ENCODE data around the gene PCNX1. TPM values are rescaled to one million over a fixed set of nuclear protein-coding genes. Genes with fewer than 3 reads are reported as not detected.

PCNX1 gene
- total RNA-seq, 8 experiments from 2014 or later = 17.2 to 79.9 (median 32.7) TPM

DNA sequence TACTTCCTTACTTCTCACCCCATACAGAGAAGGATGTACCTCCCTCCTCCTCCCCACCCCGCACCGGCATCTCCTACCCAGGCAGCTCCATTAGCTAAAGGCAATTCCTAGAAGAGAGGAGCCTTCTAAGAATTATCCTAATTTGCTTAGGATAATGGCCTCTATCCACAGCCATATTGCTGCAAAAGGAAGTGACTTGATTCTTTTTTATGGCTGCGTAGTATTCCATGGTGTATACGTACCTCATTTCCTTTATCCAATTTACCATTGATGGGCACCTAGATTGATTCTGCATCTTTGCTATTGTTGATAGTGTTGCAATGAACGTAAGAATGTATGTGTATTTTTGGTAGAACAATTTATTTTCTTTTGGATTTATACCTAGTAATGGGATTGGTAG lies 189.7 kb downstream of the PCNX1 start:
- H3K27ac ChIP-seq = no peak overlapping the region
- 89 to 100% (median 100%) methylated on average over 1 to 5 of the region's 5 CpGs; no CpG with 5 or more reads in 1 of the 10 experiments for WGBS, 10 experiments
- no peak overlapping the region for H3K4me3 ChIP-seq
- no peak for ATAC-seq (replicated peaks in 6 of 8)
- no peaks in the 10 kb centered on the region for H3K4me1 ChIP-seq (replicated peaks in 1 of 2)
- in situ Hi-C loops (cut with MboI; ENCODE audit: low pct_unique_long_range_greater_than_20kb in 2 of 9, low sequenced_read_pairs in 9 of 9, unreplicated experiment in 9 of 9) = no loop called here

DNA sequence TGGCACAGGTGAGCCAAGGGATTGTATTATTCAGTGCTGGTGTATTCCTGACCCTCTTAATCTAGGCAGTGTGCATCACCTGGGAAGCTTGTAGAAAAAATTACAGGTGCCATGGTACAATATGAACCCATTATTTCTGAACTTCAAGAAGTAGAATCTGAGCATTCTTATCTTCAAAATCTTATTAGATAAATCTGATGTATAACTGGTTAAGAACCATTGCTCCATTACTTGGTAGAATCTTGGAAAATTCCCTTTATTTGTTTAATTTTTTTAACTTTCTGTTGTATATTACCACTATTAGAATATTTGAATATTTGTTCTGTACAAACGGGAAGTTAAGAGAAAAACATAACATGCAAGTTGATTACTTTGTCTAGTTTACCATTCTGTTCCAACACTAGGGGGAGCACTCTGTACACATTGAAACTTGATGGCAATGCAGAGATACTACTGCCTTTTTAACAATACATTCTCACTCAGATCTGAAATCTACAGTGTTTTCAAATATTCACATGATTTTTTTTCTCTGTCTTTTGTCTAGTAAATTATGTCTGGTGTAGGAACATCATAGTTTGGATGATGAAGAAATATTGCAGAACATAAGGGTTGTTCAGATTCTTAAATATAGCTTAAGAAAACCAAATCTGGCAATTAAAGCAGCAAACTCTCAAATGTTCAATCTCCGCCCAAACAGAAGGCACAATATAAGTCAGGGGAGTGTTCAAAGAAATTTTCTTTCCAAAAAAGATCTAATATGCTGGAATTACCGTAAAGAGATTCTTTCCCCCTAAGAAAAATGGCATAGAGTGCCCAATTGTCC lies 196.6 kb downstream of the PCNX1 start:
- Histone ChIP-seq H3K4me1 (replicated peaks in 1 of 2) (no peaks in the 10 kb centered on the region), H3K4me3 (no peak overlapping the region), H3K27ac (no peak overlapping the region)
- in situ Hi-C loops (cut with MboI; ENCODE audit: low pct_unique_long_range_greater_than_20kb in 2 of 9, low sequenced_read_pairs in 9 of 9, unreplicated experiment in 9 of 9) = no loop called here
- ATAC-seq (replicated peaks in 6 of 8) = peak in 3 of 8 experiments; percentile 65 to 79 (median 72)
- 29 to 100% (median 67%) methylated on average over 1 to 3 of the region's 3 CpGs for WGBS, 10 experiments

DNA sequence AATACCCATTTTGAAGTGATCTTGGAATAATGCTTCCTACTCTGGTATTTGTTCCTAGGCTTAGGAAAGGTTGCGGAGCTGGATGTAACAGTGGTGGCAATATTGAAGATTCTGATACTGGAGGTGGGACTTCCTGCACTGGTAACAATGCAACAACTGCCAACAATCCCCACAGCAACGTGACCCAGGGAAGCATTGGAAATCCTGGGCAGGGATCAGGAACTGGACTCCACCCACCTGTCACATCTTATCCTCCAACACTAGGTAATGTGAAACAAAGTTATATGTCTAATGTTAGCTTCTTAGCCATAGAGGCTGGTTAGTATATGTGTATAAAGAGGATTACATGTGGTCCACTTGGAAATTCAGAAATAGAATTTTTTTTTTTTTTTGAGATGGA lies 197.9 kb downstream of the PCNX1 start:
- Histone ChIP-seq H3K4me3 (no peak overlapping the region), H3K4me1 (replicated peaks in 1 of 2) (no peaks in the 10 kb centered on the region), H3K27ac (no peak overlapping the region)
- WGBS, 10 experiments = 71 to 100% (median 92%) methylated on average over 1 to 2 of the region's 2 CpGs; no CpG with 5 or more reads in 4 of the 10 experiments
- ATAC-seq (replicated peaks in 6 of 8) = no peak
- in situ Hi-C loops (cut with MboI; ENCODE audit: low pct_unique_long_range_greater_than_20kb in 2 of 9, low sequenced_read_pairs in 9 of 9, unreplicated experiment in 9 of 9) = no loop called here

DNA sequence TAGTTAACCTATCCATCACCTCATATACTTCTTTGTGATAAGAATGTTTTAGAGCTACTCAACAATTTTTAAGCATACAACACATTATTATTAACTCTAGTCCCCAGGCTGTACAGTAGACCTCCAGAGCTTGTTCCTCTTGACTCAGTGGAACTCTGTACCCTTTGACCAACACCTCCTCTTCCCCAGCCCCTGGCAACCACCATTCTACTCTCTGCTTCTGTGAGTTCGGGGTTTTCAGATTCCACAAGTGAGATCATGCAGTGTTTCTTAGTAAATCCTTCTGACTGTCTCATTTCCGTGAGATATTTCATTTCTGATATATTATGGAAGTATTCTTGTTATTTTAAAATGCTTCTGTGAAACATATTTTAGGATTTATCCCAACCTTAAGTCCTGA lies 200.7 kb downstream of the PCNX1 start:
- ATAC-seq (replicated peaks in 6 of 8) = no peak
- WGBS, 10 experiments = 50 to 100% (median 94%) methylated on average over 1 to 2 of the region's 2 CpGs
- in situ Hi-C loops (cut with MboI; ENCODE audit: low pct_unique_long_range_greater_than_20kb in 2 of 9, low sequenced_read_pairs in 9 of 9, unreplicated experiment in 9 of 9) = no loop called here
- H3K27ac ChIP-seq = no peak overlapping the region
- H3K4me1 ChIP-seq (replicated peaks in 1 of 2) = no peaks in the 10 kb centered on the region
- no peak overlapping the region for H3K4me3 ChIP-seq

DNA sequence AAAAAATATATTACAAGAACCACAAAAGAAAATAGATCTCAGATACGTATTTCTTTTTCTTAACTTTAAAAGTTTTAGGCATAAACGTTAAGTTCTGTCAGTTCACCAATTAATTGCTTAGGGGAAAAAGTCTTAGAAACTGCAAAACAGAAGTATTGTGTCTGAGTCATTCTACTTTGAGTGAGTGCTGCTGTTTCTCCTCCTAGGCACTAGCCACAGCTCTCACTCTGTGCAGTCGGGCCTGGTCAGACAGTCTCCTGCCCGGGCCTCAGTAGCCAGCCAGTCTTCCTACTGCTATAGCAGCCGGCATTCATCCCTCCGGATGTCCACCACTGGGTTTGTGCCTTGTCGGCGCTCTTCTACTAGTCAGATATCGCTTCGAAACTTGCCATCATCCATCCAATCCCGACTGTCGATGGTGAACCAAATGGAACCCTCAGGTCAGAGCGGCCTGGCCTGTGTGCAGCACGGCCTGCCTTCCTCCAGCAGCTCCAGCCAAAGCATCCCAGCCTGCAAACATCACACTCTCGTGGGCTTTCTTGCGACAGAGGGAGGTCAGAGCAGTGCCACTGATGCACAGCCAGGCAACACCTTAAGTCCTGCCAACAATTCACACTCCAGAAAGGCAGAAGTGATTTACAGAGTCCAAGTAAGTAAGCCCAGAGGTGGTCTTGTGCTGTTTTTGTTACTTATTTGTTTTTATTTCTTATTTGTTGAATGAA lies 201.3 kb downstream of the PCNX1 start:
- H3K4me1 ChIP-seq (replicated peaks in 1 of 2) = no peaks in the 10 kb centered on the region
- H3K4me3 ChIP-seq = no peak overlapping the region
- in situ Hi-C loops (cut with MboI; ENCODE audit: low pct_unique_long_range_greater_than_20kb in 2 of 9, low sequenced_read_pairs in 9 of 9, unreplicated experiment in 9 of 9) = no loop called here
- peak in 1 of 8 experiments; percentile 30 for ATAC-seq (replicated peaks in 6 of 8)
- WGBS, 10 experiments = 50 to 100% (median 83%) methylated on average over 1 to 15 of the region's 16 CpGs
- H3K27ac ChIP-seq = no peak overlapping the region

DNA sequence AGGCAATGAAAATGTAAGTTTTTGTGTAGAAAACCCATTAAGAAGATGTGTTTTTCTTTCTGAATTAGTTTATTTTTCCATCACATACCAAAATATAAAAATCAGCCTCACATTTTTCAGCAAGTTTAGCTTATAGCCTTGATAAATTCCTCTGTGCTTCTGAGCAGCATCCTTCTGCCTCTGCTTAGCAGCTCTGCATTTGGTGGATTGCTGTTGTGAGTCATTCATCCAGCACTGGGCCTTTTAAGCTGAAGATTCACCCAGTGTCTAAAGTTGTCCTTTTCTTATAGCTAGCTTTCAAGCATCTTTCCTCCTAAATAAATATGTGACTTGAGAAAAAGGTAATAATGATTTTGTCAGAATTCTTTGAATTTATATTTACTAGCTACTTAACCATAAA lies 206.1 kb downstream of the PCNX1 start:
- no peak overlapping the region for H3K27ac ChIP-seq
- ATAC-seq (replicated peaks in 6 of 8) = peak in 3 of 8 experiments; percentile 54 to 84 (median 60)
- H3K4me1 ChIP-seq (replicated peaks in 1 of 2) = peaks cover 0 to 3% of the 10 kb centered on the region in 2 donors
- in situ Hi-C loops (cut with MboI; ENCODE audit: low pct_unique_long_range_greater_than_20kb in 2 of 9, low sequenced_read_pairs in 9 of 9, unreplicated experiment in 9 of 9) = no loop called here
- H3K4me3 ChIP-seq = no peak overlapping the region

DNA sequence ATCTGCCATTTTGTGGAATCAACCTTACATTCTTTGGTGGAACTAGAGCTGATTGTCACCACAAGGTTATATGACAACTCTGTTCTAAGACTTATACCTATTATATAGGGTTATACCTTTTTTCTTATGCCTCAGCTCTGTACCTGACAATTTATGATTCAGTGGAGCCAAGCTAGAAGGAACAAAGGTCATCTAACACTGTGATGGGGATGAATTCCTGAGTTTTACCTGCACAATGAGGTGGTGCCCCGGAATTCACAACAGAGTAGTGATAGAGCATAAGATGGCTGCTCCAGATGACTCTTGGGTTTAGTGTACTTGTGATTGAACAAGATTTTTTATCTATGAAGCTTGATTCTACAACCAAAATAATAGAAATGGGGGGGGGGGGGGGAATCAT lies 207.3 kb downstream of the PCNX1 start:
- 83 to 100% (median 100%) methylated on average over 1 of the region's 1 CpG; no CpG with 5 or more reads in 6 of the 10 experiments for WGBS, 10 experiments
- H3K4me1 ChIP-seq (replicated peaks in 1 of 2) = peaks cover 0 to 3% of the 10 kb centered on the region in 2 donors
- H3K27ac ChIP-seq = no peak overlapping the region
- no peak overlapping the region for H3K4me3 ChIP-seq
- in situ Hi-C loops (cut with MboI; ENCODE audit: low pct_unique_long_range_greater_than_20kb in 2 of 9, low sequenced_read_pairs in 9 of 9, unreplicated experiment in 9 of 9) = no loop called here
- ATAC-seq (replicated peaks in 6 of 8) = no peak

DNA sequence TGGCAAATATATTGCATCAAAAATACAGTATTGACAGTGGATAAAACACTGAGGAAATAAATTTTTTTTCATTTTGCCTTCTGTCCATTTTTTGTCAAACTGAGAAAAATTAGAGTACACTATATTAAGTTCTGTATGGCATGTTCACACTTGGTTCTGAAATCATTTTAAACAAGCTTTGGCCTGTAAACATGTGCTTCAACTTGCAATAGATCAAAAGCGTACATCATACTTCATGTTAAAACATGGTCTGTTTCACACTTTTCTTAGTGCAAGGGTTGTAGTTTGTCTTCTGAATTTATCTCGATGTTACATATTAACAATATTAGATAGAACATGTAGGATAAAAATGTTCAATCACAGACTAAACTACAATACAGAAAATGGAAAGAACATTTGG lies 208.0 kb downstream of the PCNX1 start:
- H3K4me3 ChIP-seq = no peak overlapping the region
- H3K27ac ChIP-seq = no peak overlapping the region
- ATAC-seq (replicated peaks in 6 of 8) = no peak
- in situ Hi-C loops (cut with MboI; ENCODE audit: low pct_unique_long_range_greater_than_20kb in 2 of 9, low sequenced_read_pairs in 9 of 9, unreplicated experiment in 9 of 9) = no loop called here
- peaks cover 0 to 3% of the 10 kb centered on the region in 2 donors for H3K4me1 ChIP-seq (replicated peaks in 1 of 2)
- 67 to 100% (median 85%) methylated on average over 1 to 2 of the region's 2 CpGs; no CpG with 5 or more reads in 1 of the 10 experiments for WGBS, 10 experiments

DNA sequence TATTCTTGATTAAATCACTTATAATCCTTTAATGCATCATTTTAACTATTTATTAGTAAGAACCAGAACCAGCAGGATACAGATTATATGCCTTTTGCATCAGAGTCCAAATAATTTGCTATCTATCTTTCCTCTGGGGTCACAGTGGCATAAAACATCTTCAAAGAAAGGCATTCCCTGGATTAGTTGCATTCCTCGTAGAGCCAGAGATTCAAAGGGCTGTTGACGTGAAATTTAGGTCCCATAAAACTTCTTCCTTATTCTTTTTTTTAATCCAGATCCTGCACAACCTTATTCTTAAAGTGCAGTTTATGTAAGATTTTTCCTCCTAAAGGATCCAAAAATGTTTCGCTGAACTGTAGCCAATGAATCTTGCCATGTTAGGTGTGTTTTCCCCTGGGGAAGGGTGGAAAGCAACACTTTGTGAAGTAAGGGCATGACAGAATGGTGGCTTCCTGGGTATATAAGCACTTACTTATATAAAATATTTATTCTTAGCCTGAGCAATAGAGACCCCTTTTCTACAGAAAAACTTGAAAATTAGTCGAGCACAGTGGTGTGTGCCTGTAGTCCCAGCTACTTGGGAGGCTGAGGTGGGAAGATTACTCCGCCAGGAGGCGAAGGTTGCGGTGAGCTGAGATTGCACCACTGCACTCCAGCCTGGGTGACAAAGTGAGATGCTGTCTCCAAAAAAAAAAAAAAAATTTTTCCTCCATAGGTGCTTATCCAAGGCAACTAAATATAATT lies 208.7 kb downstream of the PCNX1 start:
- in situ Hi-C loops (cut with MboI; ENCODE audit: low pct_unique_long_range_greater_than_20kb in 2 of 9, low sequenced_read_pairs in 9 of 9, unreplicated experiment in 9 of 9) = no loop called here
- H3K4me3 ChIP-seq = no peak overlapping the region
- H3K27ac ChIP-seq = no peak overlapping the region
- 79 to 100% (median 89%) methylated on average over 2 to 7 of the region's 7 CpGs; no CpG with 5 or more reads in 1 of the 10 experiments for WGBS, 10 experiments
- peaks cover 0 to 3% of the 10 kb centered on the region in 2 donors for H3K4me1 ChIP-seq (replicated peaks in 1 of 2)
- ATAC-seq (replicated peaks in 6 of 8) = no peak

DNA sequence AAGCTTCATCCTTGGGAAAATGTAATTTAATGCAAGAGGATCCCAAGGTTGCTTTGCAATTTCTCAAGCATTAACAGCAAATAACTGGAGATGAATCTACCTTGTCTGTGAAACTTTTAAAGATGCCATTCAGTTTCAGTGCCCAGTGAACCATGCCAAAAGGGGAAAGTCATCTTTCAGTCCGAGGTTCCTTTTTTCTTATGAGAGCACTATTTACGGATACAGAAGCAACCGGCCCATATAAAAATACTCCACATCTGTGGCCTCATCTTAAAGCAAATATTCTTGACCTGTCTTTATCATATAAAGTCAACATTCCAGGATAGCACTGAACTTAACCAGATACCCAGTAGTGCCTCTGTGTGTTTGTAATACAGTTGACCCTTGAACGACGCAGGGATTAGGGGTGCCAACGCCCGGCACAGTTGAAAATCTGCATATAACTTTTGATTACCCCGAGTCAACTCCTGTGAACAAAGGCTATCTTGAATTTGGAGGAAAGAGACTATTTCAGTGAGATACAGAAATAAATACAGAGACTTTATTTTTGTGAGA lies 209.4 kb downstream of the PCNX1 start:
- H3K4me1 ChIP-seq (replicated peaks in 1 of 2) = peaks cover 0 to 3% of the 10 kb centered on the region in 2 donors
- in situ Hi-C loops (cut with MboI; ENCODE audit: low pct_unique_long_range_greater_than_20kb in 2 of 9, low sequenced_read_pairs in 9 of 9, unreplicated experiment in 9 of 9) = no loop called here
- 60 to 100% (median 93%) methylated on average over 1 to 8 of the region's 8 CpGs; no CpG with 5 or more reads in 2 of the 10 experiments for WGBS, 10 experiments
- ATAC-seq (replicated peaks in 6 of 8) = no peak
- no peak overlapping the region for H3K4me3 ChIP-seq
- no peak overlapping the region for H3K27ac ChIP-seq

DNA sequence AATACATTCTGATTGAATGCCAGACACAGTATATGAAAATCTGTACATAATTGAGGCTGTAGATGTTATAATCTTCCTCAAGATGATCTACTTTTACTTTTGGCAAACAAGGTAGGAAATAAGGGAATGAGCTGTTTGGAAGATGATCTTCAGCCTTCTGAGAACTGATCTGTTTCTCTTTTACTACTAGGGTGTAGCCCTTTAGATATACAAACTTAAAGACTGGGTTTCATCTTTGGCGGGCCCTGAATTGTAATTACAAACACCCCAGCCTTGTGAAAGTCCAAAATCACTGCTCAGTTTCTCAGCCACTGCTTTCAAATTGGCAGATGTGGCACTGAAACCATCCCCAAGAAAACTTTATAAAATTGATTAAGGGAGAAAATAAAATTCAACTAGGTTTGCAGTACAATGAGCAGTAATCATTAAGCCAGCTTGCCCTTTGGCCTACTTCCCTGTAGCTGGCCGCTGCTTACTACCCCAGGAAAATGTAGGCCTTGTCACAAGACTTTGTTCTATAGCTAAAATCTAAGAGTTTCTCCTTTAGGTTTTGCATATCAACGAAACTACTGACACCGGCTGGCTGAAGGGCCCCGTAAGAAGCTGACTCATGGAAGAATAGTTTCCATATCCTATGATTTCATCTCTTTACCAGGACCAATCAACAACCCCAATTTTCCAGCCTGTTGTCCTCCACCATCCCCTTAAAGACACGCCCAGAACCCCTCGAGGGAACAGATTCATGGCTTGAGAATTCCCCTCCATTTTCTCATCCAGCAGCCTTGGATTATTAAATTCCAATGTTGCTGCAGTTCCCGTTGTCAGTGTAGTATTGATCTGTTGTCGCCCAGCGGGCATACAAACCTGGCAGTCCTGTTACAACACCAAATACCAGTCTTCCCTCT lies 210.8 kb downstream of the PCNX1 start:
- 26 to 90% (median 56%) methylated on average over 2 to 8 of the region's 10 CpGs; no CpG with 5 or more reads in 1 of the 10 experiments for WGBS, 10 experiments
- ATAC-seq (replicated peaks in 6 of 8) = peak; percentile 53 to 92 (median 76)
- H3K27ac ChIP-seq = no peak overlapping the region
- in situ Hi-C loops (cut with MboI; ENCODE audit: low pct_unique_long_range_greater_than_20kb in 2 of 9, low sequenced_read_pairs in 9 of 9, unreplicated experiment in 9 of 9) = no loop called here
- H3K4me3 ChIP-seq = no peak overlapping the region
- peaks cover 0 to 3% of the 10 kb centered on the region in 2 donors for H3K4me1 ChIP-seq (replicated peaks in 1 of 2)

DNA sequence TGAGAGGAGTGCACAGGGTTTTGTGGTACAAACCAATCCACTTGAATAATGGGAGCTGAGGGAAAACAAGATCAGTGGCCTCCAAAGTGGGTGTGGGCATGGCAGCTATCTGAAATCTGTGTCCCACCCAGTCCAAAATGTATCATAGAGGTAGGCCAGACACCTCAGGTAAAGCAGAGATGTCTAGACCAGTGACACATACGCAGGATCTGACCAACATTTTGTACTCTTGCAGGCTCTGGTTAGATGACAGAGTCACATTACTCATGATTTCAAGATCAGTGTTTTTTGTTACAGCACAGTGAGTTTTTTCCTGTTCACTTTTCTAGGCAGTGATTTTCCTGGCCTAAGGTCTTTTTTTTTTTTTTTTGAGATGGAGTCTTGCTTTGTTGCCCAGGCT lies 211.8 kb downstream of the PCNX1 start:
- in situ Hi-C loops (cut with MboI; ENCODE audit: low pct_unique_long_range_greater_than_20kb in 2 of 9, low sequenced_read_pairs in 9 of 9, unreplicated experiment in 9 of 9) = no loop called here
- ATAC-seq (replicated peaks in 6 of 8) = no peak
- WGBS, 10 experiments = 80 to 100% (median 100%) methylated on average over 1 of the region's 1 CpG; no CpG with 5 or more reads in 5 of the 10 experiments
- H3K4me1 ChIP-seq (replicated peaks in 1 of 2) = peaks cover 0 to 3% of the 10 kb centered on the region in 2 donors
- no peak overlapping the region for H3K4me3 ChIP-seq
- no peak overlapping the region for H3K27ac ChIP-seq

Measured in motor neuron (in vitro differentiated cells).